PC-9 (cell line): Measurements from ENCODE around the gene ADAMTS15. TPM values are rescaled to one million over a fixed set of nuclear protein-coding genes. Genes with fewer than 3 reads are reported as not detected.

Source experiments
- BruUV-seq: library from RNA; stranded (reverse); fragments of 400-500 nt; replicated peaks from 2 replicates; lab custom pipeline; 2021; lab: Mats Ljungman, UMichigan
- CTCF ChIA-PET: fragments of 300-600 bp; sonication (Branson Sonifier 250); formaldehyde crosslinking; loops from one replicate; lab custom pipeline; 2022; ENCODE audit warnings: antibody characterized with exemption; lab: Charles Lee
- POLR2A ChIA-PET: fragments of 300-600 bp; sonication (Branson Sonifier 250); formaldehyde crosslinking; loops from one replicate; lab custom pipeline; 2022; ENCODE audit warnings: antibody characterized with exemption; ENCODE audit not compliant: unreplicated experiment; lab: Charles Lee
- DNase-seq, 2 experiments: peaks; one replicate each; pipeline versions ENCODE4 v3.0.0 to v3.0.0-alpha.2; 2015 to 2022; ENCODE audit warnings: mixed read lengths in 1 of 2
- H2AFZ ChIP-seq: fragments of 200-600 bp; sonication (generic); 2 replicates; pipeline ENCODE4 v1.8.1; 2017; ENCODE audit warnings: antibody characterized with exemption
- H3F3A ChIP-seq: fragments of 200-600 bp; sonication (generic); 2 replicates; pipeline ENCODE4 v1.8.1; 2017; ENCODE audit warnings: antibody characterized with exemption, mild to moderate bottlenecking, low read depth; ENCODE audit not compliant: insufficient read depth
- H3K27ac ChIP-seq: fragments of 200-600 bp; sonication (generic); 2 replicates; pipeline ENCODE4 v1.6.1; 2016; ENCODE audit warnings: mixed run types
- H3K27me3 ChIP-seq: fragments of 200-600 bp; sonication (generic); 2 replicates; pipeline ENCODE4 v1.6.1; 2016; ENCODE audit warnings: low read depth, mixed run types; ENCODE audit not compliant: insufficient read depth
- H3K36me3 ChIP-seq: fragments of 200-600 bp; sonication (generic); 2 replicates; pipeline ENCODE4 v1.6.1; 2016; ENCODE audit warnings: low read depth, mixed run types
- H3K4me1 ChIP-seq: fragments of 200-600 bp; sonication (generic); replicated peaks from 2 replicates; pipeline ENCODE4 v1.6.1; 2016; ENCODE audit warnings: mixed run types; ENCODE audit not compliant: insufficient read depth
- H3K4me2 ChIP-seq: fragments of 200-600 bp; sonication (generic); 2 replicates; pipeline ENCODE4 v1.6.1; 2017; ENCODE audit warnings: mixed run types
- H3K4me3 ChIP-seq: fragments of 200-600 bp; sonication (generic); 2 replicates; pipeline ENCODE4 v1.6.1; 2016; ENCODE audit warnings: mixed run types
- H3K79me2 ChIP-seq: fragments of 200-600 bp; sonication (generic); 2 replicates; pipeline ENCODE4 v1.6.1; 2017; ENCODE audit warnings: low read depth, mixed run types
- H3K9me2 ChIP-seq: fragments of 200-600 bp; sonication (generic); 2 replicates; pipeline ENCODE4 v1.8.1; 2017; ENCODE audit warnings: mild to moderate bottlenecking; ENCODE audit not compliant: insufficient read depth
- H3K9me3 ChIP-seq: fragments of 200-600 bp; sonication (generic); 2 replicates; pipeline ENCODE4 v1.8.1; 2016; ENCODE audit warnings: low read depth; ENCODE audit not compliant: insufficient read depth
- H4K20me1 ChIP-seq: fragments of 200-600 bp; sonication (generic); 2 replicates; pipeline ENCODE4 v1.8.1; 2017; ENCODE audit not compliant: insufficient read depth
- CTCF ChIP-seq: fragments of 200-600 bp; sonication (generic); conservative IDR thresholded peaks from 2 replicates; pipeline ENCODE4 v1.6.1; 2017; ENCODE audit warnings: mixed run types, antibody characterized with exemption, mild to moderate bottlenecking, moderate library complexity
- EZH2 ChIP-seq: fragments of 200-600 bp; sonication (generic); IDR thresholded peaks from 2 replicates; pipeline ENCODE4 v1.8.0; 2017; ENCODE audit warnings: antibody characterized with exemption, low read depth
- intact Hi-C: fragments of 100-400 bp; cut with micrococcal nuclease; formaldehyde crosslinking; loops from one replicate; pipeline ENCODE4 v1.10.0; 2022; ENCODE audit not compliant: unreplicated experiment
- total RNA-seq: library from RNA; stranded (reverse); gene quantifications from 2 replicates; pipeline ENCODE4 v1.2.3, GENCODE V29; 2021

Gene ADAMTS15
- total RNA-seq, 1 experiment from 2014 or later: 2.2 TPM

- Histone ChIP-seq H3K4me3 (no peak overlapping the region), H3K36me3 (no peaks in the 10 kb centered on the region), H3K9me2 (no peaks in the 10 kb centered on the region), H2AFZ (no peak overlapping the region), H3F3A (0 out of 2 replicates have a peak, but pooled peaks cover 5% of the 10 kb centered on the region), H3K79me2 (no peaks in the 10 kb centered on the region), H3K27me3 (peaks cover 59% of the 10 kb centered on the region), H3K4me2 (no peak overlapping the region), H3K27ac (no peak overlapping the region), H4K20me1 (no peaks in the 10 kb centered on the region), H3K4me1 (no peaks in the 10 kb centered on the region), H3K9me3 (no peaks in the 10 kb centered on the region)
- CTCF ChIA-PET: interaction anchor here (0.6 kb wide), 1 partner anchor 95 kb away, joined by 5 read pairs; no protein-coding TSS in a partner anchor
- BruUV-seq: no TSS peak
- DNase-seq: no peak
- TF ChIP-seq EZH2 (no peak), CTCF (no peak)
- POLR2A ChIA-PET: no interaction called here
- intact Hi-C loops: no loop called here
Measured at GRCh38 chr11:130418210-130418609, 30.2 kb upstream of the ADAMTS15 start.

- Histone ChIP-seq H3K27ac (no peak overlapping the region), H3K9me2 (no peaks in the 10 kb centered on the region), H3K4me3 (no peak overlapping the region), H3K9me3 (no peaks in the 10 kb centered on the region), H3K27me3 (peaks cover 65% of the 10 kb centered on the region), H3F3A (0 out of 2 replicates have a peak, but pooled peaks cover 1% of the 10 kb centered on the region), H3K36me3 (no peaks in the 10 kb centered on the region), H3K4me1 (no peaks in the 10 kb centered on the region), H4K20me1 (no peaks in the 10 kb centered on the region), H2AFZ (no peak overlapping the region), H3K79me2 (no peaks in the 10 kb centered on the region), H3K4me2 (no peak overlapping the region)
- no TSS peak for BruUV-seq
- intact Hi-C loops: no loop called here
- CTCF ChIA-PET: interaction anchor here (0.6 kb wide), 1 partner anchor 95 kb away, joined by 5 read pairs; no protein-coding TSS in a partner anchor
- DNase-seq: no peak
- TF ChIP-seq CTCF: no peak
- no peak for TF ChIP-seq EZH2
- POLR2A ChIA-PET: no interaction called here
Measured at GRCh38 chr11:130418756-130419155, 29.7 kb upstream of the ADAMTS15 start.

- H3K4me1 ChIP-seq: no peaks in the 10 kb centered on the region
- no peaks in the 10 kb centered on the region for H3F3A ChIP-seq
- intact Hi-C loops: no loop called here
- no peak overlapping the region for H3K27ac ChIP-seq
- ChIA-PET POLR2A (no interaction called here), CTCF (no interaction called here)
- no peak overlapping the region for H3K4me3 ChIP-seq
- no peaks in the 10 kb centered on the region for H3K9me2 ChIP-seq
- no peaks in the 10 kb centered on the region for H3K9me3 ChIP-seq
- H3K4me2 ChIP-seq: no peak overlapping the region
- peaks cover 82% of the 10 kb centered on the region for H3K27me3 ChIP-seq
- no peaks in the 10 kb centered on the region for H4K20me1 ChIP-seq
- TF ChIP-seq CTCF: no peak
- no peak for TF ChIP-seq EZH2
- no TSS peak for BruUV-seq
- no peak for DNase-seq
- no peak overlapping the region for H2AFZ ChIP-seq
- H3K36me3 ChIP-seq: no peaks in the 10 kb centered on the region
- H3K79me2 ChIP-seq: no peaks in the 10 kb centered on the region
Measured at GRCh38 chr11:130420478-130421198, 27.8 kb upstream of the ADAMTS15 start.
